HCT116 (cell line): ENCODE results near the gene GARNL3. TPM values are rescaled to one million over a fixed set of nuclear protein-coding genes. Genes with fewer than 3 reads are reported as not detected.

Experiments
- ATAC-seq: fragments of 200-7000 bp; cut with Tn5 transposase; 2 replicates; pipeline ENCODE4 v1.9.1; 2020; ENCODE audit warnings: mild to moderate bottlenecking, moderate library complexity
- BruUV-seq: library from RNA; stranded (reverse); fragments of 400-500 nt; replicated peaks from 2 replicates; lab custom pipeline; 2021; lab: Mats Ljungman, UMichigan
- CTCF ChIA-PET: fragments of 300-600 bp; sonication (Branson Sonifier 250); formaldehyde crosslinking; loops from one replicate; lab custom pipeline; 2021; ENCODE audit warnings: antibody characterized with exemption; lab: Charles Lee
- POLR2A ChIA-PET: fragments of 300-600, 350-600 bp; sonication (Branson Sonifier 250); formaldehyde crosslinking; loops from one replicate; lab custom pipeline; 2021; ENCODE audit warnings: antibody characterized with exemption; lab: Charles Lee
- RAD21 ChIA-PET, 2 experiments: fragments of 300-600 bp; sonication (Branson Sonifier 250); formaldehyde crosslinking; loops; one replicate each; lab custom pipeline; 2023; ENCODE audit warnings: low total read pairs in 2 of 2; ENCODE audit not compliant: uncharacterized antibody in 2 of 2, unreplicated experiment in 2 of 2, low non-redundant PET in 1 of 2; lab: Charles Lee
- DNase-seq: peaks from one replicate; pipeline ENCODE4 v3.0.0-alpha.2; 2010; ENCODE audit warnings: low read depth, low spot score
- H2AFZ ChIP-seq: fragments of 200-600 bp; shearing (Covaris generic), sonication (generic); 2 replicates; pipeline ENCODE4 v1.6.1; 2017; ENCODE audit warnings: low read depth, mixed run types, mixed read lengths, antibody characterized with exemption, low read length; ENCODE audit not compliant: poor library complexity, severe bottlenecking
- H3K27ac ChIP-seq: 2 replicates; pipeline ENCODE4 v1.5.1; 2012; ENCODE audit warnings: low read depth, low read length
- H3K27me3 ChIP-seq: fragments of 200-600 bp; sonication (generic); 2 replicates; pipeline ENCODE4 v1.6.1; 2016; ENCODE audit warnings: mixed run types, low read length, mixed read lengths; ENCODE audit not compliant: insufficient read depth
- H3K36me3 ChIP-seq, 2 experiments: fragments of 200-500 bp in 1 of 2; fragments of 200-600 bp in 1 of 2; sonication (Bioruptor generic) in 1 of 2; sonication (generic) in 1 of 2; 2 replicates each; pipeline versions ENCODE4 v1.5.1 to v1.6.1; 2014 to 2016; ENCODE audit warnings: low read length in 2 of 2, inconsistent platforms in 1 of 2, mixed read lengths in 1 of 2, mixed run types in 1 of 2; ENCODE audit not compliant: insufficient read depth in 2 of 2, control insufficient read depth in 1 of 2
- H3K4me1 ChIP-seq, 2 experiments: fragments of 200-600 bp in 1 of 2; sonication (generic) in 1 of 2; 2 replicates each; pipeline versions ENCODE4 v1.5.1 to v1.6.1; 2012 to 2017; ENCODE audit warnings: low read length in 2 of 2, inconsistent platforms in 1 of 2, mild to moderate bottlenecking in 1 of 2, mixed read lengths in 1 of 2, mixed run types in 1 of 2, moderate library complexity in 1 of 2; ENCODE audit not compliant: insufficient read depth in 2 of 2, control insufficient read depth in 1 of 2
- H3K4me2 ChIP-seq: fragments of 200-600 bp; sonication (generic); 2 replicates; pipeline ENCODE4 v1.6.1; 2017; ENCODE audit warnings: mixed run types, low read length, mixed read lengths
- H3K4me3 ChIP-seq, 2 experiments: fragments of 200-600 bp in 1 of 2; sonication (generic) in 1 of 2; replicated peaks in 1 of 2; 2 replicates each; pipeline ENCODE4 v1.5.1; 2011 to 2016; ENCODE audit warnings: low read length in 2 of 2, control low read depth in 1 of 2, low read depth in 1 of 2, mild to moderate bottlenecking in 1 of 2, mixed read lengths in 1 of 2, mixed run types in 1 of 2
- H3K79me2 ChIP-seq: fragments of 200-600 bp; sonication (generic); 2 replicates; pipeline ENCODE4 v1.6.1; 2017; ENCODE audit warnings: mild to moderate bottlenecking, mixed run types, low read length, moderate library complexity, mixed read lengths; ENCODE audit not compliant: insufficient read depth
- H3K9ac ChIP-seq: fragments of 200-600 bp; sonication (generic); 2 replicates; pipeline ENCODE4 v1.6.1; 2016; ENCODE audit warnings: low read length, mixed read lengths
- H3K9me2 ChIP-seq: fragments of 200-600 bp; sonication (generic), shearing (Covaris generic); 2 replicates; pipeline ENCODE4 v1.6.1; 2017; ENCODE audit warnings: mixed run types, mild to moderate bottlenecking, moderate library complexity; ENCODE audit not compliant: insufficient read depth
- H3K9me3 ChIP-seq, 2 experiments: fragments of 200-500 bp in 1 of 2; fragments of 200-600 bp in 1 of 2; sonication (Bioruptor generic) in 1 of 2; sonication (generic) in 1 of 2; 2 replicates each; pipeline ENCODE4 v1.6.1; 2014 to 2017; ENCODE audit warnings: low read length in 2 of 2, mixed read lengths in 2 of 2, inconsistent platforms in 1 of 2, low read depth in 1 of 2, mild to moderate bottlenecking in 1 of 2, mixed run types in 1 of 2, moderate library complexity in 1 of 2; ENCODE audit not compliant: control insufficient read depth in 1 of 2, insufficient read depth in 1 of 2
- H4K20me1 ChIP-seq: fragments of 200-600 bp; sonication (generic), shearing (Covaris generic); 2 replicates; pipeline ENCODE4 v1.6.1; 2017; ENCODE audit warnings: mixed run types, mild to moderate bottlenecking, moderate library complexity; ENCODE audit not compliant: insufficient read depth
- CBX3 ChIP-seq: IDR thresholded peaks from 2 replicates; pipeline ENCODE4 v1.6.1; 2012; ENCODE audit warnings: low read depth
- CEBPB ChIP-seq: IDR thresholded peaks from 2 replicates; pipeline ENCODE4 v1.6.1; 2012; ENCODE audit warnings: low read depth
- EGR1 ChIP-seq: IDR thresholded peaks from 2 replicates; pipeline ENCODE4 v1.6.1; 2012; ENCODE audit warnings: low read depth
- ELF1 ChIP-seq: IDR thresholded peaks from 2 replicates; pipeline ENCODE4 v1.6.1; 2012; ENCODE audit warnings: low read depth, borderline replicate concordance
- EZH2 ChIP-seq: fragments of 200-600 bp; sonication (generic); IDR thresholded peaks from 2 replicates; pipeline ENCODE4 v1.6.1; 2017; ENCODE audit warnings: antibody characterized with exemption, mixed run types
- EZH2phosphoT487 ChIP-seq: fragments of 200-600 bp; IDR thresholded peaks from 2 replicates; pipeline ENCODE4 v1.6.1; 2018; ENCODE audit warnings: antibody characterized with exemption, borderline replicate concordance
- MAX ChIP-seq: IDR thresholded peaks from 2 replicates; pipeline ENCODE4 v1.6.1; 2012
- POLR2A ChIP-seq: IDR thresholded peaks from 2 replicates; pipeline ENCODE4 v1.7.0; 2011; ENCODE audit warnings: borderline replicate concordance; ENCODE audit not compliant: insufficient read depth, insufficient read length; ENCODE audit errors: extremely low read depth
- SRF ChIP-seq: IDR thresholded peaks from 2 replicates; pipeline ENCODE4 v1.6.1; 2012; ENCODE audit warnings: low read depth
- intact Hi-C: fragments of 100-400 bp; cut with micrococcal nuclease; formaldehyde crosslinking; loops from 2 replicates; pipeline ENCODE4 v1.10.0; 2022
- total RNA-seq: library from RNA; stranded (reverse); gene quantifications from one replicate; pipeline ENCODE4 v1.2.1, GENCODE V29; 2021; ENCODE audit not compliant: unreplicated experiment
- TF ChIP-seq, protein P1 (sequence below): IDR thresholded peaks from 2 replicates; pipeline ENCODE4 v1.6.1; 2011; ENCODE audit warnings: mild to moderate bottlenecking, low read length, moderate library complexity; ENCODE audit not compliant: insufficient replicate concordance; ENCODE audit errors: extremely low read depth

The GARNL3 gene
- total RNA-seq, 1 experiment from 2014 or later = 8.8 TPM

DNA sequence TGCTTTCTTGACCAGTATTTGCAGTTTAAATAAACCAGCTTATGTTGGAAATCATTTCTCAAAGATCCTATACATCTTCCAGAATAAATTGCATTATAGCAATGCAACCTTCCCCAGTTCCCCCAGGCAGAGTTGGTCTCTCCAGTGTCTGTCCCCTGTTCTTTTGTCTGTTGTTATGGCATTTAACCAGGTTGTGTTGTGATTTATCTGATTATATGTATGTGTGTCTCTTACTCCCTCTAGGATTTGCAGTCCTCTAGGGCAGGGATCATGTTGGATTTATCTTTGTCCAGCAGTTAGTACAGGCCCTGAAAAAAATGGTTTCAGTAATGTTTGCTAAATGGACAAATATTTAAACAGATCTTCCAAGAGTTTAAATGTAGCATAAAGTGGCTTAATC is 17.3 kb downstream of the GARNL3 start:
- H3K27ac ChIP-seq = no peak overlapping the region
- no peak for TF ChIP-seq SRF
- no peak for TF ChIP-seq ELF1
- intact Hi-C loops = no loop called here
- H3K9me2 ChIP-seq = no peaks in the 10 kb centered on the region
- H4K20me1 ChIP-seq = 0 out of 2 replicates have a peak, but pooled peaks cover 5% of the 10 kb centered on the region
- no TSS peak for BruUV-seq
- H3K4me3 ChIP-seq = no peak overlapping the region
- no peaks in the 10 kb centered on the region for H3K79me2 ChIP-seq
- H3K9ac ChIP-seq = no peak overlapping the region
- ATAC-seq (no peak), DNase-seq (no peak)
- ChIA-PET CTCF (no interaction called here), POLR2A (no interaction called here), RAD21 (no interaction called here)
- no peaks in the 10 kb centered on the region for H3K36me3 ChIP-seq
- H3K4me1 ChIP-seq = peaks cover 0 to 5% of the 10 kb centered on the region in 2 experiments; a peak in 1 of 4 replicates
- no peaks in the 10 kb centered on the region for H3K27me3 ChIP-seq
- no peaks in the 10 kb centered on the region for H3K9me3 ChIP-seq
- H3K4me2 ChIP-seq = no peak overlapping the region
- H2AFZ ChIP-seq = no peak overlapping the region

DNA sequence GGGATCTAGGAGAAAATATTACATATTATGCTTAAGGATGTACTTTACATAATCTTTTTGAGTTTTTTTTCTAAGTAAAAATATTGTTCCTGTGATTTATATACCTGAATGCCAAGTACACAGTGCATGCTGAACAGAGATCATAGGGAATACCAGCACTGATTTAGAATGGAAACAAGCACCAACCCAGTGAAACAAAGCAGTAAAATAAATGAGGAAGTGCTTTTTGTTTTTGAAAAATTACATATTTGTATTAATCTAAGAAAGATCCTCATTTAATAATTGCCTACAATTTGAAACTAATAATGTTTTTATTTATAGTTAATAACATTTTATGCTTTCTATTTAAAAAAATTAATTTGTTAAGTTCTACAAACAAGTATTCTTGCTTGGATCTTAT is 18.0 kb downstream of the GARNL3 start:
- intact Hi-C loops = no loop called here
- no peak for ATAC-seq

More for the DNA sequence above, 18.0 kb downstream of the GARNL3 start:
- no peaks in the 10 kb centered on the region for H3K79me2 ChIP-seq
- H3K9ac ChIP-seq = no peak overlapping the region
- DNase-seq = no peak
- no peaks in the 10 kb centered on the region for H3K9me3 ChIP-seq
- no peak overlapping the region for H3K4me2 ChIP-seq
- no TSS peak for BruUV-seq
- peaks cover 0 to 5% of the 10 kb centered on the region in 2 experiments; a peak in 1 of 4 replicates for H3K4me1 ChIP-seq
- H3K4me3 ChIP-seq = no peak overlapping the region
- no peaks in the 10 kb centered on the region for H3K36me3 ChIP-seq
- no peak overlapping the region for H3K27ac ChIP-seq
- RAD21 ChIA-PET = no interaction called here
- POLR2A ChIA-PET = no interaction called here
- 0 out of 2 replicates have a peak, but pooled peaks cover 5% of the 10 kb centered on the region for H4K20me1 ChIP-seq
- no peak overlapping the region for H2AFZ ChIP-seq
- CTCF ChIA-PET = no interaction called here
- TF ChIP-seq CBX3 (no peak), EGR1 (no peak), POLR2A (no peak), MAX (no peak), EZH2phosphoT487 (no peak), SRF (no peak), EZH2 (no peak), CEBPB (no peak)
- TF ChIP-seq, protein P1, sequence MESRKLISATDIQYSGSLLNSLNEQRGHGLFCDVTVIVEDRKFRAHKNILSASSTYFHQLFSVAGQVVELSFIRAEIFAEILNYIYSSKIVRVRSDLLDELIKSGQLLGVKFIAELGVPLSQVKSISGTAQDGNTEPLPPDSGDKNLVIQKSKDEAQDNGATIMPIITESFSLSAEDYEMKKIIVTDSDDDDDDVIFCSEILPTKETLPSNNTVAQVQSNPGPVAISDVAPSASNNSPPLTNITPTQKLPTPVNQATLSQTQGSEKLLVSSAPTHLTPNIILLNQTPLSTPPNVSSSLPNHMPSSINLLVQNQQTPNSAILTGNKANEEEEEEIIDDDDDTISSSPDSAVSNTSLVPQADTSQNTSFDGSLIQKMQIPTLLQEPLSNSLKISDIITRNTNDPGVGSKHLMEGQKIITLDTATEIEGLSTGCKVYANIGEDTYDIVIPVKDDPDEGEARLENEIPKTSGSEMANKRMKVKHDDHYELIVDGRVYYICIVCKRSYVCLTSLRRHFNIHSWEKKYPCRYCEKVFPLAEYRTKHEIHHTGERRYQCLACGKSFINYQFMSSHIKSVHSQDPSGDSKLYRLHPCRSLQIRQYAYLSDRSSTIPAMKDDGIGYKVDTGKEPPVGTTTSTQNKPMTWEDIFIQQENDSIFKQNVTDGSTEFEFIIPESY = no peak
- TF ChIP-seq, all 23 proteins: peak for 0
- Histone ChIP-seq H3K27me3 (no peaks in the 10 kb centered on the region), H3K9me2 (no peaks in the 10 kb centered on the region)
